GM18526 (cell line): ENCODE data around the gene SPAG17.

Experiments used
- POLR2A ChIP-seq: IDR thresholded peaks from 3 replicates; pipeline ENCODE4 v1.6.1; 2011; ENCODE audit not compliant: insufficient read length; ENCODE audit errors: extremely low read depth

Gene SPAG17

GRCh38 chr1:118073648-118074435, 111.2 kb downstream of the SPAG17 start:
- TF ChIP-seq POLR2A, result no peak

- TF ChIP-seq POLR2A, result no peak
Observed at GRCh38 chr1:118049981-118050380, 135.0 kb downstream of the SPAG17 start.

- no peak for TF ChIP-seq POLR2A
Observed at GRCh38 chr1:118047650-118048224, 137.3 kb downstream of the SPAG17 start.

GRCh38 chr1:118047006-118047649, 137.9 kb downstream of the SPAG17 start:
- no peak for TF ChIP-seq POLR2A

- no peak for TF ChIP-seq POLR2A
Observed at GRCh38 chr1:118043624-118044023, 141.4 kb downstream of the SPAG17 start.

GRCh38 chr1:118042501-118042900, 142.5 kb downstream of the SPAG17 start:
- TF ChIP-seq POLR2A, result no peak

- no peak for TF ChIP-seq POLR2A
Observed at GRCh38 chr1:118039170-118039569, 145.9 kb downstream of the SPAG17 start.

GRCh38 chr1:118032883-118033282, 152.1 kb downstream of the SPAG17 start:
- no peak for TF ChIP-seq POLR2A

- TF ChIP-seq POLR2A, result no peak
Observed at GRCh38 chr1:118028267-118028666, 156.8 kb downstream of the SPAG17 start.

- no peak for TF ChIP-seq POLR2A
Observed at GRCh38 chr1:118023199-118023598, 161.8 kb downstream of the SPAG17 start.

- no peak for TF ChIP-seq POLR2A
Observed at GRCh38 chr1:118021668-118022067, 163.4 kb downstream of the SPAG17 start.

GRCh38 chr1:118018060-118018459, 167.0 kb downstream of the SPAG17 start:
- TF ChIP-seq POLR2A, result no peak

GRCh38 chr1:118013938-118014337, 171.1 kb downstream of the SPAG17 start:
- no peak for TF ChIP-seq POLR2A

- TF ChIP-seq POLR2A, result no peak
Observed at GRCh38 chr1:118013336-118013735, 171.7 kb downstream of the SPAG17 start.

- TF ChIP-seq POLR2A, result no peak
Observed at GRCh38 chr1:118012515-118013124, 172.4 kb downstream of the SPAG17 start.

- TF ChIP-seq POLR2A, result no peak
Observed at GRCh38 chr1:118008011-118008410, 177.0 kb downstream of the SPAG17 start.
